Psoas muscle (tissue), 8 donors: ENCODE data around the gene ENAH. TPM values are rescaled to one million over a fixed set of nuclear protein-coding genes. Genes with fewer than 3 reads are reported as not detected.
A peak's percentile ranks its signal among the peaks of the same experiment; 100 is the strongest.

Source experiments
- ATAC-seq, 4 donors: fragments of 200-7000 bp; cut with Tn5 transposase; one replicate each; pipeline ENCODE4 v1.9.1; 2020; ENCODE audit warnings: moderate library complexity in 3 of 4, mild to moderate bottlenecking in 2 of 4
- DNase-seq, 2 donors: peaks; one replicate each; pipeline ENCODE4 v3.0.0-alpha.2; 2020
- H3K27ac ChIP-seq: fragments of 200-600 bp; one replicate; pipeline ENCODE4 v1.8.0; 2022
- H3K27me3 ChIP-seq, 3 donors: fragments of 200-600 bp in 1 of 3; one replicate each; pipeline versions ENCODE4 v1.6.1 to v1.8.0; 2013 to 2022; ENCODE audit warnings: low read length in 2 of 3, mild to moderate bottlenecking in 2 of 3, moderate library complexity in 1 of 3; ENCODE audit not compliant: insufficient read depth in 3 of 3
- H3K36me3 ChIP-seq, 2 donors: fragments of 200-600 bp in 1 of 2; one replicate each; pipeline versions ENCODE4 v1.6.1 to v1.8.0; 2013 to 2022; ENCODE audit warnings: low read depth in 1 of 2, mild to moderate bottlenecking in 1 of 2, moderate library complexity in 1 of 2; ENCODE audit not compliant: insufficient read depth in 1 of 2
- H3K4me1 ChIP-seq: fragments of 200-600 bp; one replicate; pipeline ENCODE4 v1.8.0; 2022
- H3K4me3 ChIP-seq: fragments of 200-600 bp; one replicate; pipeline ENCODE4 v1.8.0; 2022; ENCODE audit warnings: mild to moderate bottlenecking
- H3K9me3 ChIP-seq: fragments of 200-600 bp; one replicate; pipeline ENCODE4 v1.8.0; 2022
- WGBS, 3 donors: extraction: QIAGEN DNeasy Blood & Tissue Kit; methylation state at CpG; one replicate each; pipeline versions ENCODE4 v1.1.6 to v1.1.7; 2013; 5-methylcytosine and 5-hydroxymethylcytosine counted together
- intact Hi-C, 2 donors: fragments of 100-400 bp; cut with DNase I; formaldehyde crosslinking; loops; one replicate each; pipeline versions ENCODE4 v1.11.0 to v1.14.2; 2022
- polyA plus RNA-seq, 3 donors: library from polyadenylated mRNA; stranded (reverse); fragments of 200-250 nt; gene quantifications; one replicate each; pipeline ENCODE4 v1.2.3, GENCODE V29; 2013
- total RNA-seq, 4 donors: library from RNA; stranded (reverse); fragmentation: NEBNext Ultra II Directional in 2 of 4; extraction: Animal tissue kit (Norgen Biotek cat#: 25700) in 2 of 4; gene quantifications; one replicate each; pipeline versions ENCODE4 v1.2.1 to v1.2.4, GENCODE V29; 2021 to 2023
- TF ChIP-seq, protein P1 (sequence below): fragments of 200-600 bp; IDR thresholded peaks from one replicate; pipeline ENCODE4 v1.8.0; 2022; ENCODE audit warnings: antibody characterized with exemption
- donor health status: healthy with polysubstance abuse.
- donor health status: DM: no; HTN: no; CAD: no; lungs with moderate emphysema.
- donor health status: Bipolar disorder and iron deficiency.
- donor health status: healthy.
- donor health status: DM: yes; HTN: yes; CAD: no.
- donor health status: DM: no; HTN: no; CAD: no.
- donor health status: DM: no; HTN: no; CAD: no.
- donor health status: DM: yes; HTN: yes; CAD: no.

ENAH gene
- total and polyA plus RNA-seq, 7 donors = 17.1 to 262 (median 119) TPM

DNA sequence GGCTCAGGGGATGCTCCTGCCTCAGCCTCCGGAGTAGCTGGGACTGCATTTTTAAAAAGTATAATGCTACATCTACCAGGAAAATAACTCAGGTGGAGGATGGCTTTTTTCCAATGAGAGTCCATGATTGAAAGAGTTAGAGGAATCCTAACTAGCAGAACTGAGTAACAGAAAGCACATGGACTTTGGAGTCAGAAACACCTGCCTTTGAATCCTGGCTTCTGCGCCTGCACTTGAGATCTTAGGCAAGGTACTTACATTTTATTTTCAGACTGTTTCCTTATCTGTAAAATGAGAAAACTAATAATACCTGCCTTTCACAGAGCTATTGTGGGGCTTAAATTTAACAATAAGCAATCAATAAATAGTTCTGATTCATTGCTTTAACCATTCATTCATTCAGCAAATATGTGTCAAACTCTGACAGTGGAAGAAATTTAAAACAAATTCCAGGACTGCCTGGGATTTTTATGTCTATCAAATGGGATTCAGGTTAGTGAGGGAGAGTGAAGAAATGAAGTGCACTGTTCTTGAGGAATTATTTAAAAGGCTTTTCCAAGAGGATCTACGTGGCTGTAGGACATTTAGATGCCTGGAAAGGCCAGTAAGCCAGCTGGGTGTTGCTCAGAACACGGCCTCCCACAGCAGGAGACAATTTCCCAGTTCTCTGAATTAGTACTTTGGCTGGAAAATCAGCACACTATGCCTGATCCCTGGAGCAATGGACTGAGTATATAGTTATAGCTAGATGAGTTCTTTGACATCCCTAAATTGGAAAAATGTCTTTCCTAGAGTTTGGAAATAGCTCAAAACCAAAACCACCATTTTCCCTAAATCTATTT is 212.3 kb downstream of the ENAH start:
- no peaks in the 10 kb centered on the region for H3K27me3 ChIP-seq
- no peaks in the 10 kb centered on the region for H3K9me3 ChIP-seq
- ATAC-seq = no peak
- WGBS, 3 donors = 75 to 86% (median 75%) methylated on average over 4 of the region's 4 CpGs
- H3K4me3 ChIP-seq = no peak overlapping the region
- TF ChIP-seq, protein P1, sequence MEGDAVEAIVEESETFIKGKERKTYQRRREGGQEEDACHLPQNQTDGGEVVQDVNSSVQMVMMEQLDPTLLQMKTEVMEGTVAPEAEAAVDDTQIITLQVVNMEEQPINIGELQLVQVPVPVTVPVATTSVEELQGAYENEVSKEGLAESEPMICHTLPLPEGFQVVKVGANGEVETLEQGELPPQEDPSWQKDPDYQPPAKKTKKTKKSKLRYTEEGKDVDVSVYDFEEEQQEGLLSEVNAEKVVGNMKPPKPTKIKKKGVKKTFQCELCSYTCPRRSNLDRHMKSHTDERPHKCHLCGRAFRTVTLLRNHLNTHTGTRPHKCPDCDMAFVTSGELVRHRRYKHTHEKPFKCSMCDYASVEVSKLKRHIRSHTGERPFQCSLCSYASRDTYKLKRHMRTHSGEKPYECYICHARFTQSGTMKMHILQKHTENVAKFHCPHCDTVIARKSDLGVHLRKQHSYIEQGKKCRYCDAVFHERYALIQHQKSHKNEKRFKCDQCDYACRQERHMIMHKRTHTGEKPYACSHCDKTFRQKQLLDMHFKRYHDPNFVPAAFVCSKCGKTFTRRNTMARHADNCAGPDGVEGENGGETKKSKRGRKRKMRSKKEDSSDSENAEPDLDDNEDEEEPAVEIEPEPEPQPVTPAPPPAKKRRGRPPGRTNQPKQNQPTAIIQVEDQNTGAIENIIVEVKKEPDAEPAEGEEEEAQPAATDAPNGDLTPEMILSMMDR = no peak
- H3K27ac ChIP-seq = no peak overlapping the region
- intact Hi-C loops = no loop called here
- DNase-seq = no peak
- H3K4me1 ChIP-seq = peaks cover 3% of the 10 kb centered on the region
- H3K36me3 ChIP-seq = no peaks in the 10 kb centered on the region

DNA sequence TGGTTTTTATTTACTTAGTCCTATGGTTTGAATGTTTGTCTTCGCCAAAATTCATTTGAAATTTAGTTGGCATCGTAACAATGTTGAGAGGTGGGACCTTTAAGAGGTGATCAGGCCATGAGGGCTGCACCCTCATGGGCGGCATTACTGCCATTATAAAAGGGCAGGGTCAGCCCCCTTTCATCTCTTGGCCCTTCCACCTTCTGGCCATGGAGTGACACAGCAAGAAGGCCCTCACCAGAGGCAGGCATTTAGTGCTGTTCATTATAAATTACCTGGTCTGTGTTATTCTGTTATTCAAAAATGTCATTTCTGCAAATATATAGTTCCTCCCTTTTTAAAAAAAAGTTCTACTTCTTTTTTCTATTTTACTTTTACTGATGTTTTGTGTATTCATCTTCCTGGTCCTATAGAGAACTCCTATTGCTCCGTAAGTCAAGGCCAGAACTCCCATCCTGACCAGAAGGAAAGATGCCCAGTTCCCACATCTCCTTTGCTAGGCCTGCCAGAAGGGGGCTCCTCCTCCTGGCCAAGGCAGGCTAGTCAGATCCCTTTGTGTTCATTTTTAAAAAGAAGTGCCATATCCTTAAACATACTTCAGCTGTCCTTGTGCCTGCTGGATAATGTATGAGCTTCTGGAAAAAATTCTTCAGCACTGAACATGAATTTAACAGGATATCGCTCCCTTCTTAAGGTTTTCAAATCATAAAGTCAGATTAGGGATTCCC is 215.0 kb downstream of the ENAH start:
- intact Hi-C loops = no loop called here
- 85 to 86% (median 86%) methylated on average over 5 of the region's 5 CpGs for WGBS, 3 donors
- Histone ChIP-seq H3K27ac (no peak overlapping the region), H3K27me3 (no peaks in the 10 kb centered on the region), H3K9me3 (no peaks in the 10 kb centered on the region), H3K36me3 (no peaks in the 10 kb centered on the region), H3K4me1 (no peaks in the 10 kb centered on the region), H3K4me3 (no peak overlapping the region)
- DNase-seq (no peak), ATAC-seq (no peak)
- TF ChIP-seq, protein P1 = peak; percentile 20

Other genes starting within 250 kb of the ENAH start
- gene LBR, start 225.1 kb downstream of the ENAH start, total RNA-seq = 10 to 100 TPM; 11.6 to 22.8 (median 15.8) TPM
- 10 to 100 TPM in 2 of 3 donors, 1 to 10 TPM in 1; 6.8 to 15.6 (median 10.6) TPM for gene LBR, start 225.1 kb downstream of the ENAH start, polyA plus RNA-seq
- gene SRP9, start 124.7 kb upstream of the ENAH start, total RNA-seq = 100 to 1,000 TPM; 137 to 199 (median 154) TPM
- 100 to 1,000 TPM; 137 to 216 (median 143) TPM for gene SRP9, start 124.7 kb upstream of the ENAH start, polyA plus RNA-seq
- gene EPHX1, start 157.0 kb upstream of the ENAH start, total RNA-seq = 100 to 1,000 TPM in 2 of 4 donors, 10 to 100 TPM in 2; 65.8 to 209 (median 98.1) TPM
- gene EPHX1, start 157.0 kb upstream of the ENAH start, polyA plus RNA-seq = 100 to 1,000 TPM in 1 of 3 donors, 10 to 100 TPM in 2; 19.4 to 118 (median 60.4) TPM
- gene TMEM63A, start 229.3 kb upstream of the ENAH start, total RNA-seq = 10 to 100 TPM; 12.7 to 17.9 (median 16.0) TPM
- gene TMEM63A, start 229.3 kb upstream of the ENAH start, polyA plus RNA-seq = 10 to 100 TPM in 2 of 3 donors, 1 to 10 TPM in 1; 7.1 to 14.2 (median 11.4) TPM
- gene LEFTY1, start 236.0 kb upstream of the ENAH start, total RNA-seq = under 1 TPM in 1 of 4 donors, not detected in 3; 0.26 TPM
- under 1 TPM in 2 of 3 donors, not detected in 1; 0.08 to 0.13 TPM for gene LEFTY1, start 236.0 kb upstream of the ENAH start, polyA plus RNA-seq